ENCODE results near the gene LSM12.

DNA sequence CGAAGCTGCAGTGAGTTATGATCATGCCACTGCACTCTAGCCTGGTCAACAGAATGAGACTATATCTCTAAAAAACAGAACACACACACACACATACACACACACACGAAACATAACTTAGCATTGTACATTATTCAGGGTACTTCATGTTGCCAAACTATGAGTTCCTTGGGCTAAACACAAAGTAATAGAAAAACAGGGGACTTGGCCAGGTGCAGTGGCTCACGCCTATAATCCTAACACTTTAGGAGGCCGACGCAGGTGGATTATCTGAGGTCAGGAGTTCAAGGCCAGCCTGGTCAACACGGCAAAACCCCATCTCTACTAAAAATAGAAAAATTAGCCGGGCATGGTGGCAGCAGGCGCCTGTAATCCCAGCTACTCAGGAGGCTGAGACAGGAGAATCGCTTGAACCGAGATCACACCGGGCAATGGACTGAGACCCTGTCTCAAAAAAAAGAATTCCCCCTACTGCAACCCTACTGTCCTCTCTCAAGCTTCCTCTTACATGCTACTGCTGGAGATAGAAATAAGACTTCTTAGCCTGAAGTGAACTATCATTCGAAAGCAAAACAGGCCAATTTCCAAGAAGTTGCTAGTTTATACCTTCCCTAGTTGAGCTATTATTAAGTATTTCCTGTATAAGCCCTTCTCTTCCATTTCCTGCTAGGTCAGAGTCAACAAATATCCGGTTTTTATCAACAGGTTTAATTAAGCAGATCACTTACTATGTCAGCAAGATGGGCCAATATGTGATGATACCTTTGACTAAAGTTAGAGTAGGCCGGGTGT is 7.2 kb downstream of the LSM12 start:
- no peak for TF ChIP-seq CTCF (IDR thresholded peaks at IDR 0.05 in 8 of 11, conservative IDR thresholded peaks at IDR 0.05 in 3 of 11)
- no peak for TF ChIP-seq POLR2A (IDR thresholded peaks at IDR 0.05)

Data from spleen (tissue), 7 donors.